GM19452 (cell line): ENCODE data around the gene KRT8.
"Not testable (repeated sequence)": the region's sequence is repeated elsewhere in the genome, so short reads cannot be mapped to it uniquely, and the experiment has no call there.

Experiments used
- ATAC-seq: cut with Tn5 transposase; IDR thresholded peaks from one replicate; pipeline ENCODE4 v1.9.1; 2021; ENCODE audit not compliant: unreplicated experiment

KRT8 gene

GRCh38 chr12:52904509-52905300, at the start of gene KRT8:
KRT8 (minus strand) TSS chr12:52905076; CDS start chr12:52904981, 95 bp downstream.
- not testable (repeated sequence) for ATAC-seq

- no peak for ATAC-seq
These were observed 48.4 kb upstream of the KRT8 start for GRCh38 chr12:52953181-52953841.

GRCh38 chr12:52952076-52952801, 47.4 kb upstream of the KRT8 start:
- no peak for ATAC-seq

GRCh38 chr12:52951640-52952039, 46.8 kb upstream of the KRT8 start:
- ATAC-seq, result no peak

- no peak for ATAC-seq
These were observed 46.2 kb upstream of the KRT8 start for GRCh38 chr12:52951126-52951525.

GRCh38 chr12:52950553-52950952, 45.7 kb upstream of the KRT8 start:
- no peak for ATAC-seq

GRCh38 chr12:52949413-52950331, 44.8 kb upstream of the KRT8 start:
- ATAC-seq, result no peak

- no peak for ATAC-seq
These were observed 43.0 kb upstream of the KRT8 start for GRCh38 chr12:52947738-52948423.

- ATAC-seq, result no peak
These were observed 42.1 kb upstream of the KRT8 start for GRCh38 chr12:52946797-52947547.

- ATAC-seq, result no peak
These were observed 41.5 kb upstream of the KRT8 start for GRCh38 chr12:52946334-52946733.

- ATAC-seq, result no peak
These were observed 40.7 kb upstream of the KRT8 start for GRCh38 chr12:52945389-52946232.

GRCh38 chr12:52944683-52945388, 40.0 kb upstream of the KRT8 start:
- no peak for ATAC-seq

GRCh38 chr12:52942901-52943181, 38.0 kb upstream of the KRT8 start:
- no peak for ATAC-seq

GRCh38 chr12:52942066-52942900, 37.4 kb upstream of the KRT8 start:
- no peak for ATAC-seq

GRCh38 chr12:52929538-52929937, 24.7 kb upstream of the KRT8 start:
- no peak for ATAC-seq

- no peak for ATAC-seq
These were observed 23.1 kb upstream of the KRT8 start for GRCh38 chr12:52927964-52928363.

GRCh38 chr12:52926596-52927234, 21.8 kb upstream of the KRT8 start:
- no peak for ATAC-seq
